Measurements from ENCODE around the gene PXDN. TPM values are rescaled to one million over a fixed set of nuclear protein-coding genes. Genes with fewer than 3 reads are reported as not detected.

PXDN gene
- total RNA-seq, 1 donor from 2014 or later, result 1,930 TPM

DNA sequence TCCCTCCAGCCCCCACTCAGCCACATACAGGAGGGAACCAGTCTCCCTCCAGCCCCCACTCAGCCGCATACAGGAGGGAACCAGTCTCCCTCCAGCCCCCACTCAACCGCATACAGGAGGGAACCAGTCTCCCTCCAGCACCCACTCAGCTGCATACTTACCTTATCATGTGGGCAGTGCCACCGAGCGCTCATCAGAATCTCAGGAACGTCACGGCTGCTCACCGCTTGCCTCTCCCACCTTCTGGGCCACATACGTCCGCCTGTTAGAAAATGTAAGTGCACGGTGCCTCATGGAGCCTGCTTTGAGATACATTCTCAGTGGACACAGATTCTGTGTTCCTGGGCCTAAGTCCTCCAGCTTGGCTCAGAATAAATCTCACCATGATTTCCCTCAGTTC is 124.8 kb downstream of the PXDN start:
- no peak for DNase-seq (ENCODE audit: extremely low read depth, low read depth, low spot score)

DNA sequence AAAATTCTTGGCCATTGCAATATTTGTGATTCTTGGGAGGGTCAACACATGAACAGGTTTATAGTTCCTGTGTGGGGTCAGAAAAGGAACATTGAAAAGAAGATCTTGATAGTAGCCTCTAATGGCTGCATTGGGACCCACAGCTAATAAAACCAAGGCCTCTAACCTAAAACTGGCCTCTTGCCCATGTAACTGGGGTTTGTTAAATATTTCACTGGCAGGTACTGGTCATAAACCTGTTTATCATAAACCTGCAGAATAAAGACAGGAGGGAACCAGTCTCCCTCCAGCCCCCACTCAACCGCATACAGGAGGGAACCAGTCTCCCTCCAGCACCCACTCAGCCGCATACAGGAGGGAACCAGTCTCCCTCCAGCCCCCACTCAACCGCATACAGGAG is 125.3 kb downstream of the PXDN start:
- DNase-seq (ENCODE audit: extremely low read depth, low read depth, low spot score), result no peak

DNA sequence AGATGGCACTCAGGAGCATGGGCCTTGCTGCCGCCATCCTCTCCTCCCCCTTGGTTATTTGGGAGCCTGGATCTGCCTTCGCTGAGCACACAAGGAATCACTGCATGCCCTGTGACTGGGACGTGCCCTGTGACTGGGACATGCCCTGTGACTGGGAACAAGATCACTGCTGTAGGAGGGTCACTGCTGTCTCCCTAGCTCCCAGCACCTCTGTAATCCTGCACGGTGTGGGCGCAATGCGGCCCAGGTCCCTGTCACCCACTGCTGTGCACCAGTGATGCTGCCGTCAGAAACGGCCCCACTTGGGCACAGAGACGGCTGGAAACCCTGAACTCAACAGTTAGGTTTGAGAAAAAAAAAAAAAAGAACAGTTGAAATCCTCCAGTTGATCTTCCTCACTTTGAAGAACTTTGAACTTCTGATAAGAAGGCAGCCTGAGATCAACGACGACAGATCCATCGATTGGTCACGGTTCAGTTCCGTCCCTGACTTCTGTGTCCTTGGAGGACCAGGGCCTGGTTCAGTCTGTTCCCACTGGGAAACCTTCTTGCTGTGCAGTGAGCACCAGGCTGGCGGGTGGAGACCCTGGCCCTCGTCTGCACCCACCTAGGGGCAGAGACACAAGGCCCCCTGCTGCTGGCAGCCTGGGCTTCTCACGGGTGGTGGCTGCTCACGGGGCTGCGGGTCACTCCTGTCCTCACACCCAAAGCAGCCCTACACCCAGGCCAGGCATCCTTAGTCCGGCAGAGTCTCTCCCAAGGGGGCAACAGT is 125.9 kb downstream of the PXDN start:
- no peak for DNase-seq (ENCODE audit: extremely low read depth, low read depth, low spot score)

DNA sequence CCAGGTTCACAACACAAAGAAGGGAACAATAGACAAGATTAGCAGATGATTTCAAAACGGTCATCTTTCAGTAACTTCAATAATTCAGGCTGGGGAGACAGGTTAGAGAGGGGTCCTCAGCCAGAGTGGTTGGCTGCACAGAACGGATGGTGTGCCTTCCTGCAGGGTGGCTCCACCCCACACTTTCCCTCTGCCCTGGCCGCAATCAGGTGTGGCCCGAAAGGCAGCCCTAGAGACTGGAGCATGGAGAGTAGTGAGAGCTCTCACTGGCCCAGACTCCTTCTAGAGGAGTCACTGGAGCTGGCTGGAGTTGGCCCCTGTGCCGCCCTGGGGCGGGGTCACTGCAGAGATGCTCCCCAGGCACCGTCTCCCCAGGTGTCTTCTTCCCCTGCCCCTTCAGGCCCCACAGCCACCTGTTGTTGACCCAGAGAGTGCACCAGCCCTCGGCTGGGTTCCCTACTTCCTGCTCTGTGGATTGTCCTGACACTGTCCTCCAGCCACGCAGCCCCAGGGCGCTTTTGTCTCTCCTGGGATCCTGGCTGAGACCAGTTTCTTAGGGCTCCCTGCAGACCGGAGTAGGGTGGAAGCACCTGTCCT is 126.8 kb downstream of the PXDN start:
- no peak for DNase-seq (ENCODE audit: extremely low read depth, low read depth, low spot score)

DNA sequence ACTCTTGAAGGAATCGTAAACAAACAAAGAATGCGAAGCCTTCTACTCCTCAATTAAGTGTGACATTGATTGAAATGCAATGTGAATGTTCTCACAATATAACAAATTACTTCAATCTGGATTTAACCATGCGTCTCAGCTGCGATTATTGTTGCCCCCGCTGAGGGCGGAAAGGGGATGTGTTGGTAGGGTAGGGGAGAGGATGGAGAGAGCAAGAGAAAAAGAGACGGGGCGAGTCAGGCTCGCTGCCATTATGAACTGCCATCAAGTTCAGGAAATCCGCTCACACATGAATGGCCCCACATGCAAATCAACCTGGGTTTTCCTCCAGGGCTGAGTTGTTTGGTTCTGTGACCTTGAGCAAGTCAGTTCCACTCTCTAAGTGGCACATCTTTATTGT is 129.8 kb downstream of the PXDN start:
- no peak for DNase-seq (ENCODE audit: extremely low read depth, low read depth, low spot score)

GRCh38 chr2:1613731-1614354 is 130.5 kb downstream of the PXDN start:
- DNase-seq (ENCODE audit: extremely low read depth, low read depth, low spot score), result no peak

GRCh38 chr2:1613078-1613445 is 131.3 kb downstream of the PXDN start:
- no peak for DNase-seq (ENCODE audit: extremely low read depth, low read depth, low spot score)

GRCh38 chr2:1612391-1613077 is 131.8 kb downstream of the PXDN start:
- DNase-seq (ENCODE audit: extremely low read depth, low read depth, low spot score), result no peak

DNA sequence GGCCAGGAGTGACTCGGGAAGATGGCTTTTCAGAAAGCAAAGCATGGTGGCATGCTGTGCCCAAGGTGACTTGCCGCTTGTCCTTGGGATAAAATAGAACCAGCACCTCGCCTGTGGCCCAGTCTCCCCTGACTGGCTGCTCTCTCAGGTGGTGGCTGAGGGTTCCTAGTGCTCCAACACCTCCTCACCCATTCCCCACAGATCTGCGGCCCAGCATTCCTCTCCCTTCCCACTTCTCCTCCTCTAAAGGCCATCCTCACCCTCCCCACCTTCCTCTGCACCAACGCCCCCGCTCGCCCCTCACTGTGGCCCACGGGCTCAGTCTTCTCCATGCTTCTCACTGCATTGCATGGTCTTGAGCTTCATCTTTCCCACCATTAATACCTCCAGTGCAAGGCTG is 132.4 kb downstream of the PXDN start:
- no peak for DNase-seq (ENCODE audit: extremely low read depth, low read depth, low spot score)

GRCh38 chr2:1610096-1610485 is 134.2 kb downstream of the PXDN start:
- no peak for DNase-seq (ENCODE audit: extremely low read depth, low read depth, low spot score)

GRCh38 chr2:1609485-1610095 is 134.7 kb downstream of the PXDN start:
- no peak for DNase-seq (ENCODE audit: extremely low read depth, low read depth, low spot score)

- no peak for DNase-seq (ENCODE audit: extremely low read depth, low read depth, low spot score)
Measured at GRCh38 chr2:1609040-1609439, 135.3 kb downstream of the PXDN start.

DNA sequence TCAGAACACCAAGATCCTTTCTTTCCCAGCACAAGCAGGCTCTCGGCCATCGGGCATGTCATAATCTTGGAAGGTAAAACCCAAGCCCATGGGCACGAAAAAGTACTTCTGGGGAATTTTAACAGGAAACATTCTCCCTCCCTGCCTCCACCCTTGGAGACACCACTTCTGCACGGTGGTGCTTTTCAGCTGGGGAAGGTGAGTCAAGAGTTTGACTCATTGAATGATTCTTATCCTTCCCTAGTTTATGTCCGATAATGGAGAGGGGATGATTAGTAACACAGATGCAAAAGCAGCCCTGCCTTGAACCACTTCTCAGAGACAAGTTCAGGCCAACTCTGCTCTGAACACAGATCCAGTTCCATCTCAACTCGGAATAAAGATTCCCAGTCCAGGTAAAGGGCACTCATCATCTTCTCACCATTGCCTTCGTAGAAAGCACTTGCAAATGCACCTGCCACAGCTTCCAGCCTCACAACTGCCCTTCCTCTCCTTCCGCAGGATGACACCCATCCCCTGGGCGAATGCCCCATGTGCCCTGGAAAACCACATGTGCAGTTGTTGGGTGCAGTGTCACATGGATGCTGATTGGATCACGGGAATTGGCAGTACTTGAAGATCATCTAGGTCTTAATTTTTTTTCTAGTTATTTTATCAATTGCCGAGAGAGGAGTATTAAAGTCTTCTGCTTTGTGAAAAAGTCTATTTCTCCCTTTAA is 136.2 kb downstream of the PXDN start:
- no peak for DNase-seq (ENCODE audit: extremely low read depth, low read depth, low spot score)

- no peak for DNase-seq (ENCODE audit: extremely low read depth, low read depth, low spot score)
Measured at GRCh38 chr2:1607236-1607920, 136.9 kb downstream of the PXDN start.

- no peak for DNase-seq (ENCODE audit: extremely low read depth, low read depth, low spot score)
Measured at GRCh38 chr2:1606421-1607235, 137.7 kb downstream of the PXDN start.

DNA sequence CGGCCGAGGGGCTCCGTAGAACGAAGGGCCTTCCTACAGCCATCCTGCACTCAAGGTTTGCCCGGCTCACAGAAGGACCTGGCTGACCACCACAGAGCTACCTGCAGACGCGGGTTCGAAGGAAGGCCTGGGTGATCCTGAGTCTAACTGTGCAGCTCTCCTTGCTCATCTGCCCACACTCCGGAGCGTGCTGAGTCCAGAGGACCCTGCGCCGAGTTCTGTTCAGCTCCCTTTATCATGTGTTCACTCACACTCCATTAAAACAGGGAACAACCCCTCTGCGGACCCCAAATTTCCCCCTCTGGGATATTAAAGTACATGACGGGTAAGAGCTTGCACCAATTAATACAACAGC is 138.3 kb downstream of the PXDN start:
- no peak for DNase-seq (ENCODE audit: extremely low read depth, low read depth, low spot score)

GRCh38 chr2:1605102-1606045 is 138.9 kb downstream of the PXDN start:
- DNase-seq (ENCODE audit: extremely low read depth, low read depth, low spot score), result no peak

- no peak for DNase-seq (ENCODE audit: extremely low read depth, low read depth, low spot score)
Measured at GRCh38 chr2:1603521-1603920, 140.8 kb downstream of the PXDN start.

All from glomerular endothelial cell (primary cell).